Cardiac muscle cell (in vitro differentiated cells and primary cell): Measurements from ENCODE around the gene DCTD. TPM values are rescaled to one million over a fixed set of nuclear protein-coding genes. Genes with fewer than 3 reads are reported as not detected.

Experiments
- DNase-seq, 2 donors: peaks; one replicate each; pipeline versions ENCODE4 v3.0.0 to v3.0.0-alpha.2; 2010 to 2017; ENCODE audit warnings: low read depth in 1 of 2, low spot score in 1 of 2
- H3K27ac ChIP-seq: fragments of 200-600 bp; sonication (generic); 2 replicates; pipeline ENCODE4 v1.5.1; 2016
- H3K27me3 ChIP-seq: fragments of 200-600 bp; sonication (generic); 2 replicates; pipeline ENCODE4 v1.6.0; 2016; ENCODE audit warnings: control low read depth
- H3K36me3 ChIP-seq: fragments of 200-600 bp; sonication (generic); 2 replicates; pipeline ENCODE4 v1.5.1; 2016; ENCODE audit warnings: control low read depth
- H3K4me1 ChIP-seq: fragments of 200-600 bp; sonication (generic); 2 replicates; pipeline ENCODE4 v1.8.1; 2017; ENCODE audit warnings: low read depth, mild to moderate bottlenecking, mixed run types
- H3K4me3 ChIP-seq: fragments of 200-600 bp; sonication (generic); 2 replicates; pipeline ENCODE4 v1.5.1; 2016; ENCODE audit warnings: mild to moderate bottlenecking
- H3K9me3 ChIP-seq: fragments of 200-600 bp; sonication (generic); 2 replicates; pipeline ENCODE4 v1.5.1; 2017; ENCODE audit warnings: low read depth, mild to moderate bottlenecking, control low read depth
- CTCF ChIP-seq: IDR thresholded peaks from 2 replicates; pipeline ENCODE4 v1.5.1; 2012; ENCODE audit warnings: low read depth, mild to moderate bottlenecking, low read length
- polyA plus RNA-seq: library from polyadenylated mRNA; unstranded; fragments of >200 nt; fragmentation: Nextera tagmentation; extraction: Ambion mirVana; gene quantifications from 2 replicates; pipeline ENCODE4 v1.2.1, GENCODE V29; 2016
- total RNA-seq: library from RNA; depleted of rRNA; stranded (reverse); fragments of >200 nt; gene quantifications from 2 replicates; pipeline ENCODE4 v1.2.3, GENCODE V29; 2016

Gene DCTD
- total and polyA plus RNA-seq, 2 experiments from 2014 or later: 55.4 to 73.6 TPM

GRCh38 chr4:182855877-182856276 lies 61.3 kb downstream of the DCTD start:
- no peak for DNase-seq
- no peak overlapping the region for H3K27ac ChIP-seq
- H3K9me3 ChIP-seq: no peaks in the 10 kb centered on the region
- H3K27me3 ChIP-seq: no peaks in the 10 kb centered on the region
- no peak overlapping the region for H3K4me3 ChIP-seq
- TF ChIP-seq CTCF: no peak
- no peaks in the 10 kb centered on the region for H3K4me1 ChIP-seq
- no peaks in the 10 kb centered on the region for H3K36me3 ChIP-seq

- H3K4me3 ChIP-seq: no peak overlapping the region
- no peak for DNase-seq
- no peaks in the 10 kb centered on the region for H3K9me3 ChIP-seq
- no peaks in the 10 kb centered on the region for H3K27me3 ChIP-seq
- H3K27ac ChIP-seq: no peak overlapping the region
- H3K4me1 ChIP-seq: no peaks in the 10 kb centered on the region
- no peak for TF ChIP-seq CTCF
- H3K36me3 ChIP-seq: no peaks in the 10 kb centered on the region
Measured at GRCh38 chr4:182855312-182855711, 61.9 kb downstream of the DCTD start.

GRCh38 chr4:182854466-182854865 lies 62.7 kb downstream of the DCTD start:
- no peak overlapping the region for H3K27ac ChIP-seq
- no peaks in the 10 kb centered on the region for H3K4me1 ChIP-seq
- H3K4me3 ChIP-seq: no peak overlapping the region
- no peaks in the 10 kb centered on the region for H3K9me3 ChIP-seq
- DNase-seq: no peak
- H3K36me3 ChIP-seq: no peaks in the 10 kb centered on the region
- TF ChIP-seq CTCF: no peak
- H3K27me3 ChIP-seq: no peaks in the 10 kb centered on the region

- Histone ChIP-seq H3K4me1 (no peaks in the 10 kb centered on the region), H3K9me3 (no peaks in the 10 kb centered on the region), H3K27ac (no peak overlapping the region), H3K4me3 (no peak overlapping the region), H3K27me3 (no peaks in the 10 kb centered on the region), H3K36me3 (no peaks in the 10 kb centered on the region)
- TF ChIP-seq CTCF: no peak
- DNase-seq: no peak
Measured at GRCh38 chr4:182853731-182854330, 63.4 kb downstream of the DCTD start.

- H3K4me1 ChIP-seq: no peaks in the 10 kb centered on the region
- H3K9me3 ChIP-seq: no peaks in the 10 kb centered on the region
- no peak for DNase-seq
- no peak overlapping the region for H3K4me3 ChIP-seq
- no peak for TF ChIP-seq CTCF
- H3K27me3 ChIP-seq: no peaks in the 10 kb centered on the region
- H3K27ac ChIP-seq: no peak overlapping the region
- no peaks in the 10 kb centered on the region for H3K36me3 ChIP-seq
Measured at GRCh38 chr4:182848685-182849084, 68.5 kb downstream of the DCTD start.
